RCC 7860 (cell line): ENCODE results near the gene SUSD1.

Experiments
- DNase-seq: peaks from one replicate; pipeline ENCODE4 v3.0.0-alpha.2; 2015; ENCODE audit warnings: low spot score
- FAIRE-seq: peaks from 2 replicates; lab custom pipeline; 2012; peaks lifted over from hg19 to GRCh38; lab: Jason Lieb, UNC

SUSD1 gene

DNA sequence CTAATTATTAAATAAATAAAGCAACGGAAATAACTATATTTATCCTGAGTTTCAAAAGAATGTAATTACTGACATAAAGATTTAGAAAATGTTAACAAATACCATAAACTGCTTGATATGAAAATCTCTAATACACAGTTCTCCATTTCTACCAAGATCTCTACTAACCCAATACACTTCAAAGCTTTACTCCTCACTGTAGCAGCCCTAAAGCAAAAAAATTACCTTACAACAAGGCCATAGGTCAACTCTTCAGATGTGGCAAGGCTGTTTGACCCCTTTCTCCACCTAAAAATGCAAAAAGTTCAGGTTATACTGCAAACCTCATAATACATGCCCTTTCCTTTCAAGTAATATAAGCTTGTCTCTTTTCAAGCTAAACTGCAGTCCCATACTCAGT lies 181.8 kb downstream of the SUSD1 start:
- FAIRE-seq (no peak), DNase-seq (no peak)

DNA sequence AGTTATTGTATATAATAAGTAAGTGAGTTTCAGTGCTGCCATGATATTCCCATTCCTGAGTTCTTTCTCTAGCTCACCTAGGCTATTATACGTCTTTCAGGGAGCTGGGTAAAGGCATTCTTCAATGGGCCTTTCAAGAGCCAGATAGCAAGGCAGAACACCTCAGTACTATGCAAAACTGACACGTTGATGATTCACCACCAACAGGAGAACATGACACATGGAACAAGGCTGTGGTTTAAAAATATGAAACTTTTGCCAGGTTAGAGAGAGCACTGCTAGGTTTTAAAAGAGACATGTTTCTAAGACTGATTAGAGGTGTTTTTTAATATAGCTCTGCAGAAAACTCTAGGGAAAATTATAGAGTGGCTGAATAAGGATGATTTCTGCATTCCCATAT lies 182.6 kb downstream of the SUSD1 start:
- FAIRE-seq (peak; percentile 97), DNase-seq (peak; percentile 89)

DNA sequence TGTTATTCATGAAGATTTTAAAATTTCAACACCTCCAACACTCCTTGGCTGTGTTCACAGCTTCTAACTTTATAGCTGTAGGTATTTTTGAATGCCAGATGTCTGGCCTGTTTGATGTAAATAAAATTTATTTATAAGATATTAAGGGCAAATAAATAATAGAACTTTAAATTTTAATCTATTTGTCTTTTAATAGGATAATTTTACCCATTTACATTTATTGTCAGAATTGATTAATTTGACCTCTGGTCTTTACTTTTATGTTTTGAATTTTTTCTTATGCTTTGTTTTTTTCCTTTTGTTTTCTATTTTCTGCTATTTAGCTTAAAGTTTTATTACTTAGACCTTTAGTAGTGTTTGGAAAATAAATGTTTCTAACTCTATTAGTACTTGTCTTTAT lies 183.9 kb downstream of the SUSD1 start:
- no peak for DNase-seq
- FAIRE-seq: peak; percentile 59
